Hepatocyte (in vitro differentiated cells): ENCODE measurements around the gene TUFM. TPM values are rescaled to one million over a fixed set of nuclear protein-coding genes. Genes with fewer than 3 reads are reported as not detected.
A peak's percentile ranks its signal among the peaks of the same experiment; 100 is the strongest.
"Not testable (repeated sequence)": the region's sequence is repeated elsewhere in the genome, so short reads cannot be mapped to it uniquely, and the experiment has no call there.

ENCODE experiments used
- DNase-seq: peaks from one replicate; pipeline ENCODE4 v3.0.0-alpha.2; 2016; ENCODE audit warnings: low spot score
- H2AFZ ChIP-seq: fragments of 200-600 bp; sonication (generic); 2 replicates; pipeline ENCODE4 v1.6.0; 2016; ENCODE audit warnings: antibody characterized with exemption, mild to moderate bottlenecking
- H3K27ac ChIP-seq: fragments of 200-600 bp; sonication (generic); 2 replicates; pipeline ENCODE4 v1.5.1; 2016; ENCODE audit warnings: mild to moderate bottlenecking
- H3K27me3 ChIP-seq: fragments of 200-600 bp; sonication (generic); 2 replicates; pipeline ENCODE4 v1.6.1; 2016
- H3K36me3 ChIP-seq: fragments of 200-600 bp; sonication (generic); replicated peaks from 2 replicates; pipeline ENCODE4 v1.5.1; 2016; ENCODE audit warnings: low read depth; ENCODE audit not compliant: insufficient read depth
- H3K4me1 ChIP-seq: fragments of 200-600 bp; sonication (generic); 2 replicates; pipeline ENCODE4 v1.5.1; 2016; ENCODE audit warnings: mild to moderate bottlenecking, moderate library complexity; ENCODE audit not compliant: insufficient read depth
- H3K4me2 ChIP-seq: fragments of 200-600 bp; sonication (generic); 2 replicates; pipeline ENCODE4 v1.6.0; 2016
- H3K4me3 ChIP-seq: fragments of 200-600 bp; sonication (generic); 2 replicates; pipeline ENCODE4 v1.5.1; 2016; ENCODE audit warnings: mild to moderate bottlenecking
- H3K79me2 ChIP-seq: fragments of 200-600 bp; sonication (generic); 2 replicates; pipeline ENCODE4 v1.6.0; 2017; ENCODE audit warnings: mild to moderate bottlenecking
- H3K9me2 ChIP-seq: fragments of 200-600 bp; sonication (generic); replicated peaks from 2 replicates; pipeline ENCODE4 v1.6.0; 2017; ENCODE audit warnings: mild to moderate bottlenecking; ENCODE audit not compliant: insufficient read depth
- H3K9me3 ChIP-seq: fragments of 200-600 bp; sonication (generic); 2 replicates; pipeline ENCODE4 v1.5.1; 2016; ENCODE audit warnings: low read depth, mild to moderate bottlenecking
- H4K20me1 ChIP-seq: fragments of 200-600 bp; sonication (generic); 2 replicates; pipeline ENCODE4 v1.6.0; 2016; ENCODE audit warnings: mild to moderate bottlenecking; ENCODE audit not compliant: insufficient read depth, poor library complexity, severe bottlenecking
- CTCF ChIP-seq: fragments of 200-600 bp; sonication (generic); IDR thresholded peaks from 2 replicates; pipeline ENCODE4 v1.5.1; 2016; ENCODE audit warnings: antibody characterized with exemption, mild to moderate bottlenecking; ENCODE audit not compliant: poor library complexity
- EZH2 ChIP-seq: fragments of 200-600 bp; sonication (generic); IDR thresholded peaks from 2 replicates; pipeline ENCODE4 v1.6.1; 2016; ENCODE audit warnings: antibody characterized with exemption, mild to moderate bottlenecking, borderline replicate concordance
- EZH2phosphoT487 ChIP-seq: fragments of 200-600 bp; sonication (generic); IDR thresholded peaks from one replicate; pipeline ENCODE4 v1.6.1; 2018; ENCODE audit warnings: antibody characterized with exemption, mild to moderate bottlenecking, low read depth, moderate library complexity; ENCODE audit not compliant: unreplicated experiment, severe bottlenecking
- WGBS: methylation state at CpG from one replicate; pipeline ENCODE4 v1.1.6; 2016; ENCODE audit warnings: low lambda C conversion rate; ENCODE audit errors: missing lambda C conversion rate; 5-methylcytosine and 5-hydroxymethylcytosine counted together
- polyA plus RNA-seq: library from polyadenylated mRNA; unstranded; fragments of >200 nt; fragmentation: Nextera tagmentation; extraction: Ambion mirVana; gene quantifications from 2 replicates; pipeline ENCODE4 v1.2.1, GENCODE V29; 2016
- total RNA-seq: library from RNA; depleted of rRNA; stranded (reverse); fragments of >200 nt; gene quantifications from 2 replicates; pipeline ENCODE4 v1.2.3, GENCODE V29; 2014

The TUFM gene
- total and polyA plus RNA-seq, 2 experiments from 2014 or later, result 107 to 244 TPM

DNA sequence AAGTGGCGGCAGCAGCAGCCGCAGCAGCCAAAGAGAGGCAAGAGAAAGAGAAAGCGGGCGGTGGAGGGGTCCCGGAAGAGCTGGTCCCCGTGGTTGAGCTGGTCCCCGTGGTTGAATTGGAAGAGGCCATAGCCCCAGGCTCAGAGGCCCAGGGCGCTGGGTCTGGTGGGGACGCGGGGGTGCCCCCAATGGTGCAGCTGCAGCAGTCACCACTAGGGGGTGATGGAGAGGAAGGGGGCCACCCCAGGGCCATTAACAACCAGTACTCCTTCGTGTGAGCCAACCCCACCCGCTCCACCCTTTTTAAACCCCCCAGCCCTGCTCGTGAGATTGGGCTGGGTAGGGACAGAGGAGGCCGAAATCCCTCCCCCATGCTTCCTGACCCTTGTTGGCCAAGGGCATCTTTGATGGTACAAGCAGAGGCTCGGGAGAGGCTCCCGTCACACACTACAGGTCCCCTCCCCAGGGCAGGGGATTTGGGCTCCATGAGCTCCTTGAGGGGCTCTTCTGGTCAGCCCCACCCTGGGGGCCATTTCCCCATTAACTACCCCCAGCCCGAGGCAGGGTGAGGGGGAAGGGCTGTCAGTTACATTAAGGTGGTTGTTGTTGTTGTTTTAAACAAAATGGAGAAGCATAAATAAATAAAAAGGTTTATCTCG, 27.5 kb upstream of the TUFM start:
- Histone ChIP-seq H3K9me2 (no peaks in the 10 kb centered on the region), H3K79me2 (no peaks in the 10 kb centered on the region), H3K27me3 (no peaks in the 10 kb centered on the region), H3K4me3 (no peak overlapping the region), H2AFZ (no peak overlapping the region), H3K4me2 (no peak overlapping the region), H4K20me1 (no peaks in the 10 kb centered on the region), H3K4me1 (no peaks in the 10 kb centered on the region), H3K9me3 (no peaks in the 10 kb centered on the region), H3K27ac (no peak overlapping the region), H3K36me3 (no peaks in the 10 kb centered on the region)
- DNase-seq, result no peak
- TF ChIP-seq EZH2phosphoT487 (no peak), CTCF (peak; percentile 36), EZH2 (no peak)
- WGBS, result 97% methylated on average over 16 of the region's 18 CpGs

GRCh38 chr16:28872952-28873351, 26.8 kb upstream of the TUFM start:
- H3K9me2 ChIP-seq, result no peaks in the 10 kb centered on the region
- no peak overlapping the region for H3K4me3 ChIP-seq
- no peak overlapping the region for H2AFZ ChIP-seq
- H3K27me3 ChIP-seq, result no peaks in the 10 kb centered on the region
- H3K27ac ChIP-seq, result no peak overlapping the region
- DNase-seq, result no peak
- no peak for TF ChIP-seq EZH2
- TF ChIP-seq EZH2phosphoT487, result no peak
- no peak for TF ChIP-seq CTCF
- no peaks in the 10 kb centered on the region for H3K36me3 ChIP-seq
- no peaks in the 10 kb centered on the region for H3K4me1 ChIP-seq
- WGBS, result 93% methylated on average over 14 of the region's 15 CpGs
- H3K9me3 ChIP-seq, result no peaks in the 10 kb centered on the region
- peaks cover 3% of the 10 kb centered on the region for H3K79me2 ChIP-seq
- no peak overlapping the region for H3K4me2 ChIP-seq
- H4K20me1 ChIP-seq, result no peaks in the 10 kb centered on the region

- 98% methylated on average over 11 of the region's 11 CpGs for WGBS
- H3K4me3 ChIP-seq, result no peak overlapping the region
- peaks cover 9% of the 10 kb centered on the region for H4K20me1 ChIP-seq
- TF ChIP-seq EZH2, result no peak
- no peak for TF ChIP-seq EZH2phosphoT487
- TF ChIP-seq CTCF, result no peak
- H3K9me3 ChIP-seq, result no peaks in the 10 kb centered on the region
- no peaks in the 10 kb centered on the region for H3K27me3 ChIP-seq
- no peak overlapping the region for H3K4me2 ChIP-seq
- H3K9me2 ChIP-seq, result no peaks in the 10 kb centered on the region
- H3K36me3 ChIP-seq, result no peaks in the 10 kb centered on the region
- H3K27ac ChIP-seq, result no peak overlapping the region
- H3K79me2 ChIP-seq, result peaks cover 28% of the 10 kb centered on the region
- no peak for DNase-seq
- peaks cover 9% of the 10 kb centered on the region for H3K4me1 ChIP-seq
- H2AFZ ChIP-seq, result no peak overlapping the region
These were observed 23.1 kb upstream of the TUFM start for GRCh38 chr16:28869201-28869600.

DNA sequence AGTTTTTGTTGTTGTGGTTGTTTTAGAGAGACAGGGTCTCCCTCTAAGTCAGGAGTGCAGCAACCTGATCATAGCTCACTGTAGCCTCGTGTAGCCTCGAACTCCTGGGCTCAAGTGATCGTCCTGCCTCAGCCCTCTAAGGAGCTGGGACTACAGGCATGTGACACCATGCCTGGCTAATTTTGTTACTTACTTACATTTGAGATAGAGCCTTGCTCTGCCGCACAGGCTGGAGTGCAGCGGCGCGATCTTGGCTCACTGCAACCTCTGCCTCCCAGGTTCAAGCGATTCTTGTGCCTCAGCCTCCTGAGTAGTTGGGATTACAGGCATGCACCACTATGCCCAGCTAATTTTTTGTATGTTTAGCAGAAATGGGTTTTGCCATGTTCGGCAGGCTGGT, 21.5 kb upstream of the TUFM start:
- peaks cover 34% of the 10 kb centered on the region for H3K79me2 ChIP-seq
- not testable (repeated sequence) for H3K27me3 ChIP-seq, H3K9me3 ChIP-seq, H4K20me1 ChIP-seq, DNase-seq, H3K9me2 ChIP-seq, H2AFZ ChIP-seq, H3K4me3 ChIP-seq, H3K4me2 ChIP-seq, H3K36me3 ChIP-seq, H3K27ac ChIP-seq
- WGBS, result 98% methylated on average over 9 of the region's 9 CpGs
- peaks cover 10% of the 10 kb centered on the region for H3K4me1 ChIP-seq
